IPS DF 4.7 (cell line): ENCODE results near the gene FUOM.

Source experiments
- DNase-seq: peaks from one replicate; pipeline ENCODE4 v3.0.0-alpha.2; 2013; ENCODE audit warnings: low spot score; ENCODE audit errors: extremely low read depth

Gene FUOM, protein sequence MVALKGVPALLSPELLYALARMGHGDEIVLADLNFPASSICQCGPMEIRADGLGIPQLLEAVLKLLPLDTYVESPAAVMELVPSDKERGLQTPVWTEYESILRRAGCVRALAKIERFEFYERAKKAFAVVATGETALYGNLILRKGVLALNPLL

DNA sequence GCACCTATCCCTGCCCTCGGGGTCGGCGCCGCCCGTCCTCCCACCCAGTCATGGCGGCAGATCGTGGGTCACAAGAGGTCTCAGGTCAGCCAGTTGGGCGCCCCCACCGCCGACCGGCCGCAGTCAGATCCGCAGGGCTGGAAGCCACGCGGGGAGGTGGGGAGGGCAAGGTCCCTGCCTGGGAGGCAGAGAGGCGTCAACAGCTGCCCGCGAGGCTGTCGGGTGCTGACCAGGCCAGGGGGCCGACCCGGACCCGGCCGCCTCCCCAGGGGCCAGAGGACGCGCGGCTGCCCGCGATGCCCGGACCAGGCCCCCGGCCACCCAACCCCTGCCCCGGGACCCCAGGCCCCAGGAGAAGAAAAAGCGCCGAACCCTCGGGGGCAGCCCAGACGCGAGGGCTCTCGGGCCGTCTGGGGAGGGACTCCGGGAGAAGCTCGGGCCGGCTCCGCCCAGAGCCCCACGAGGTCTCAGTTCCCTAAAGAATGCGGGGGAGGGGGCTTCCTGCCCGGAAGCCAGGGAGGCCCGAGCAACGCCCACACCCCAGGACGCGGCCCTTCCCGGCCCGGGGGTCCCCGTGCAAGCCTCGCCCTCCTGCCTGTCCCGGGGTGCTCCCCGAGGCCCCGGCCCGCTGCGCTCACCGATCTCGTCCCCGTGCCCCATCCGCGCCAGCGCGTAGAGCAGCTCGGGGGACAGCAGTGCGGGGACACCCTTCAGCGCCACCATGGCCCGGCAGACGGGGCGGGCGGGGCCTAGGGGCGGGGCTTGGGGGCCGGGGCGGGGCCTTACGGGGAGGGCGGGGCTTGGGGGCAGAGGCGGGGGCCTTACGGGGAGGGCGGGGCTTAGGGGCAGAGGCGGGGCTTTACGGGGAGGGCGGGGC, at the start of gene FUOM:
Gene FUOM, minus strand, starts transcription at position 735 of the 877 bp plus-strand sequence. Its CDS starts 12 bp downstream, at position 723.
- DNase-seq: no peak

DNA sequence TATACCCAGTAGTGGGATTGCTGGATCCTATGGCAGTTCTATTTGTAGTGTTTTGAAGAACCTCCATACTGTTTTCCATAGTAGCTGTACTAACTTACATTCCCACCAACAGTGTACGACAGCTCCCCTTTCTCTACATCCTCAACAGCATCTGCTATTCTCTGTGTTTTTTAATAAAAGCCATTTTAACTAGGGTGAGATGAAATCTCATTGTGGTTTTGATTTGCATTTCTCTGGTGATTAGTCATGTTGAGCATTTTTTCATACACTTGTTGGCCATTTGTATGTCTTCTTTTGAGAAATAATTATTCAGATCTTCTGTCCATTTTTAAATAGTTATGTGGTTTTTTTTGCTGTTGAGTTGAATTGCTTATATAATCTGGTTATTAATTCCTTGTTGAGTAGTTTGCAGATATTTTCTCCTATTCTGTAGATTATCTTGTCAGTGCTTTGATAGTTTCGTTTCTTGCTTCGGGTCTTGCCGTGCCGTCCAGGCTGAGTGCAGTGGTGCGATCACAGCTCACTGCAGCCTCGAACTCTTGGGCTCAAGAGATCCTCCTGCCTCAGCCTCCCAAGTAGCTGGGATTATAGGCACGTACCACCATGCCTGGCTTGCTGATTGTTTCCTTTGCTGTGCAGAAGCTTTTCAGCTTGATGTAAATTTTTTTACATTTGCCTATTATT, 48.2 kb upstream of the FUOM start:
- no peak for DNase-seq

DNA sequence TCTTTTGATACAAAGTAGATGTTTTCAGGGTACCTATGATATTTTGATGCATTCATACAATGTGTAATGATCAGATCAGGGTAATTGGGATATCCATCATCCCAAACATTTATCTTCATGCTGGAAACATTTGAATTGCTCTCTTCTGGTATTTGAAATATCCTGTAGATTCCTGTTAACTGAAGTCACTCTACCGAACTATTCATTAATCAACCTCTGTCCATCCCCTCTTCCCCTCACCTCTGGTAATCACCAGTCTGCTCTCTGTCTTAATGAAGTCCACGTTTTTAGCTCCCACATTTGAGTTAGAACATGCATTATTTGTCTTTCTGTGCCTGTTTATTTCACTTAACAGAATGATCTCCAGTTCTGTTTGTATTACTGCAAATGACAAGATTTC, 47.5 kb upstream of the FUOM start:
- no peak for DNase-seq

DNA sequence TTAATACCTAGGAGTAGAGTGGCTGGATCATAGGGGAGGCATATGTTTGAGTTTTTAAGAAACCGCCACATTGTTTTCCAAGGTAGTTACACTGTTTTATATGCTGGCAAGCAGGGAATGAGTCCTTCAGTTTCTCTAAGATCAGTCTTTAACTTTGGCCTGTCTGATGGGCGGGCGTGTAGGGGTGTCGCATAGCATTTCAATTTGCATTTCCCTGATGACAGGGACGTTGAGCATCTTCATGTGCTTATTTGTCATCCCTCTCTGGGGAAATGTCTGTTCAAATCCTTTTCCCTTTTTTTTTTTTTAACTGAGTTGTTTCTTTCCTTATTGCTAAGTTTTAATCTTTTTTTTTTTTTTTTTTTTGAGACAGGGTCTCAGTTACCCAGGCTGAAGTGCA, 46.0 kb upstream of the FUOM start:
- DNase-seq: no peak

DNA sequence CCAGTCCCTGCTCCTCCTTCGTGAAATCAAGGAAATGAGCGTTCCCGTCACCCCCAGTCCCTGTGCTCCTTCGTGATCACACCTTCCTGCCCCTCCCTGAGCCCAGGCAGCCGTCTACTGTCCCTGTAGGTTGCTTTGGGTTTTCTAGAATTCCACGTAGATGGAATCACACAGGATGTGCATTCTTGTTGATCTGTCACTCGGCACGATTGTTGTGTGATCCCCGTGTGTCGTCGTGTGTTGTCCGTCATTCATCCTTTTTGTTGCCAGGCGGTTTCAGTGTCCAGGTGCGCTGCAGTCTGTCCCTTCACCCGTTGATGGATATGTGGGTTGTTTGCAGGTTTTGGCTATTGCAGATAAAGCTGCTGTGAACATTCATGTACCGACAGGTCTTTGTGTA, 45.5 kb upstream of the FUOM start:
- DNase-seq: no peak

DNA sequence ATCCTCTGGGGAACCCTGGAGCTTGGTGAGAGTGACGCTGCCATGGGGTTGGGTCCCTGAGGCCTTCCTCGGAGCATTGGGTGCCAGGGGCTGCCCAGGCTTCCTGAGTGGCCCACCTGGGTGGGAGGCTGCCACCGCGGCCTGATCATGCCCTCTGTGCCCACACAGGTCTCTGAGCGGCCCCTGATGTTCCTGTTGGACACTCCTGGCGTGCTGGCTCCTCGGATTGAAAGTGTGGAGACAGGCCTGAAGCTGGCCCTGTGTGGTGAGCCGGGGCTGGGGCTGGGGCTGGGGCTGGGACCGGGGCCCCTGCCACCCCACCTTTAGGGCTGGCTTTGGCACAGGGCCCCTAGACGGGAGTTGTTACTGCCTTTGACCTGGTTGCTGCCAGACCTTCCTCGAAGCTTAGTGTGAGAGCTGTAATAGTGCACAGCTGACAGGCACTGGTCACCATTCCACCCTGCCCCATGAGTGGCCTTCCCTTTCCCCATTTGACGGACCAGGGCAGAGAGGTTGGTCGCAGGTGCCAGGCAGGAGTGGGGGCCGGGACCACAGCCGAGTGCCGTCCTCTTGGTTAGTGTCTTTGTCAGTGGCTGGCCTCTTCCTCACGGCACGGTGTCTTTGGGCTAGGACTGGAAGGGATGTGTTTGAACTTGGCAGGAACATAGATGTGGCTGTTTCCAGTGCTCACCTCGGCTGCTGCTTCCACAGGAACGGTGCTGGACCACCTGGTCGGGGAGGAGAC, 44.3 kb upstream of the FUOM start:
- DNase-seq: no peak

DNA sequence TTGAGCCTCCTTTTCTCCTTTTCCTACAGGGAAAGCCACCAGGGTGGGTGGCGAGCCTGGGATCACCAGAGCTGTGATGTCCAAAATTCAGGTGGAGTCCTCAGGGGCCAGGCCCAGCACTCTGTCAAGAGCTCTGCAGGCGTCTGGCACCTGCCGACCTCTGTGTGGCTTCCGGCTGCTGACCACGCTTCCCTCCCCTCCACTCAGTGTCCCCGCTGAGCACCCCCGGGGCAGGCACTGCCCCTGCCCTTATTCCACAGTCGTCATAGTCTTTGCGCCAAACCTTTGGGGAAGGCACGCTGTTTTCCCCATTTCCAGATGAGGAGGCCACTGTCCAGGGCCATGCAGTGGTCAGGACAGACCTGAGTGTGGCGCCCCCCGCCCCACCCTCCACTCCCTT, 43.7 kb upstream of the FUOM start:
- DNase-seq: no peak

DNA sequence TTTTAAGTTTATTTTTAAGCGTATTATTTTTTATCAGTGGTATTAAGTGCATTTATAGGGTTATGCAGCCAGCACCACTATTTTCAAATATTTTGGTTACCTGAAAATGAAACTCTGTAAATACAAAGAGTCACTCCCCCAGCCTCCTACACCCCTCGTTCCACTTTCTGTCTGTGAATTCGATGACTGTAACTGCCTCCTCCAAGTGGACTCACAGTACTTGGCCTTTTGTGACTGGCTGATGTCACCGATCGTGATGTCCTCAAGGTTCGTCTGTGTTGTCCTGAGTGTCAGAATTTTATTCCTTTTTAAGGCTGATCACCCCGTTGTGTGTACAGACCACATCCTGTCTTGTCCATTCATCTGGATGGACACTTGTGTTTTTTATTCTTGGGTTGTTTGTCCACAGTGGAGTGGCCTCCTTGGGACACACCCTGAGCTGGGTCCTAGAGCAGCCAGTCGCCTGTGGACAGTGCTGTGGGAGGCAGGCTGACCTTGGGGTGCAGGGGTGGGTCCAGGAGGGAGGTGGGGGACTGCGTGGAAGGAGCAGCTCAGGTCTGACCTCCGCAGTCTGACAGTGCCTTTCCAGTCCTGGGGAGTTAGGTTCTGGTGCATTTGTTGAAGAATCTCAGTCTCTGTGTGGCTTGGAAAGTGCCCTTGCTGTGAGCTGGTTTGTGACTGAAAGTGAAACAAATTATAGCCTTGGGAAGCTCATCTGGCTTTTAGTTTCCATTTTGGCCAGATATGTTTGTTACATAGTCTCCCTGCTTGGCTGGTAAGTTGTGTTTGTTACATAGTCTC, 43.0 kb upstream of the FUOM start:
- DNase-seq: no peak

DNA sequence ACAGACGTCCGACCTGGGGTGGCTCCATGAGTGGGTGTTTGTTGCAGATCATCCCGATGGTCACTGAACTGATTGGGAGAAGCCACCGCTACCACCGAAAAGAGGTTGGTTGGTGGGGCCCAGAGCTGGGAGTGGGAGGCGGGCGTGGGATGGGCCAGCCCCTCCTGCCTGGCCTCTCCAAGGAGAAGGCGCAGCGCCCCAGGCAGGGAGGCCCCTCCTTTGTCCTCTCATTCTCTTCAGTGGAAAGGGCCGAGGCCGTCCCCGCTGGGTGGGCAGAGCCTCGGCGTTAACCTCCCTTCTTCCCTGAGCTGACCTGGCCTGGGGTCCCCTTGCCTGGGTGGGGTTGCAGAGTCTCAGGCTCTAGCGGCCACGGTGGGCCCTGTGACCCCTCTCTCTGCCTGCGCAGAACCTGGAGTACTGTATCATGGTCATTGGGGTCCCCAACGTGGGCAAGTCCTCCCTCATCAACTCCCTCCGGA, 41.3 kb upstream of the FUOM start:
- no peak for DNase-seq

DNA sequence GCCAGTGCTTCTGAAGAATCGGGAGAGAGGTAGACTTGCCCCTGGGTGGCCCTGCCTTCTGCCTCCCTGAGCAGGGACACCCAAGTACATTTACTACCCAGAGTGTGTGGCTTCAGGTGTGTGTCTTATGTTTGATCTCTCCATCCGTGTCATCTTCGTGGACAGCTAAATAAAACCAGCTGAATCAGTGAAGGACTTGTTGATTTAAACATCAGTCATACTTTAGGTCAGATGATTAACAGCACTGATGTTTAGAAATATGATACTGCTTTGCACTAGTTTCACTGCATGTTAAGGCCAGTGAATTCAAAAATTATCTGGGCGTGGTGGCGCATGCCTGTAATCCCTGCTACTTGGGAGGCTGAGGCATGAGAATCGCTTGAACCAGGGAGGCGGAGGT, 40.1 kb upstream of the FUOM start:
- no peak for DNase-seq

DNA sequence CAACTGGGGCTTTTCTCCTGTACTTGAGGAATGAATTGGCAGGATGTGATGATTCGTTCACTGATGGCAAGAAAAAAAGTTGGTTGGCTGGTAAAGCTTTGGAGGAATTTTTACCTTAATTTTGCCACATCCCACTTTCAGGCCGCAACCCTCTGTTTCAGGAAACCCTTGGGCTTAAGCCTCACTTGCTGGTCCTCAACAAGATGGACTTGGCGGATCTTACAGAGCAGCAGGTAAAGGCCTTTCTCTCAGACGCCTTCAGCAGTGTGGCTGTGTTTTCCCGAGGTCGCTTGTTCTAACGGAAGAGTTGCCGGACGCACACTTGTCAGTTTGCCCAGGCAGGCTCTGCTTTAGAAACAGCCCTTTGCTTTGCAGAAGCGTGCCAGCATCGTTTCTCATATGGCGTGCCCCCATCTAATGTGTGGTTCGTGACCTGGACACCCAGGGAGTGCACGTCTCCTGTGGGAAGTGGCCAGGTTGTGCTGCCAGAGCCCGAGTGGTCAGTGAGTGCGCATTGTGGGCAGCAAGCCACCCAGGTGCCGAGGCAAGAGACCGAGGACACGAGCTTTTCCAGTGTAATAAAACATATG, 38.3 kb upstream of the FUOM start:
- no peak for DNase-seq

DNA sequence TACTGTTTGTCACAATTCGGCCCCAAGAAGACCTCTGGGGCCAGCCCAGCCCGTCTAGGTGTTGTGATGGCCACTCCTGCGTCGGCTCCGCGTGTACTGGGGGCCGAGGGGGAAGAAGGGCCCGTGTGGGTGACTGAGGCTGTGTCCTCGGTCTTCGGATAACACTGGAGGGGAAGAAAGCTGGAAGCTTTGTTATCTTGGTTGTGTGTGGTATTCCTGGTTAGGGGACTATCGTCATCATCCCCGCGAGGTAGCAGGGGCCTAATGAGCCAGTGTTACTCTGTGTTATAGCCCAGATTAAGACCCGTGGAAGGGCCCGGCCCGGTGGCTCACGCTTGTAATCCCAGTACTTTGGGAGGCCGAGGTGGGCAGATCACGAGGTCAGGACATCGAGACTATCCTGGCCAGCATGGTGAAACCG, 37.0 kb upstream of the FUOM start:
- no peak for DNase-seq

DNA sequence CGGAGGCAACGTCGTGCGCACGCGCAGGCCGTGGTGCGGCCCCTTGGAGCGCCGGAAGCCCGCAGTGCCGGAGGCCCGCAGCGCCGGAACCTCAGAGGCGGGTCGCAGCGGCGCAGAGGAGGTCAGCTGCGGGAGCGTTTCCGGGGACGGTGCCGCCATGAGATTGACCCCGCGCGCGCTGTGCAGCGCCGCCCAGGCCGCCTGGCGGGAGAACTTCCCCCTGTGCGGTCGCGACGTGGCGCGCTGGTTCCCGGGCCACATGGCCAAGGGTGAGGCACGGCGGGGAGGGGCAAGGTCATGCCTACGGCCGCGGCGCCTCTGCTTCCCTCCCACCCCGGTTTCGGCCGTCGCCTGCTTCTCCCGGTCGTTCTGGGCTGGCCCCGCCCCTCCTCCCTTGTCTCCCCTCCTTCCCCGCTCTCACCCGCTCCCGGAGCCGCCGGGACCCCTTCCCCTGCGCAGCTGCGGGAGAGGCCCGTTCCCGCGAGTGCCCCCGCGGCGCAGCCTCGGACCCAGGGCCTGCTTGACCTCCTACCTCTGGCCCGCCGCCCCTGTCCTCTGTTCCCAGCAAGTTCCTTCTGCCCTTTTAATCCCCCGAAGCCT, 36.3 kb upstream of the FUOM start, which contains the start of gene MTG1:
Gene MTG1, plus strand, starts transcription at position 94 of the 600 bp plus-strand sequence. Its CDS starts 64 bp downstream, at position 158.
- peak; percentile 78 for DNase-seq

DNA sequence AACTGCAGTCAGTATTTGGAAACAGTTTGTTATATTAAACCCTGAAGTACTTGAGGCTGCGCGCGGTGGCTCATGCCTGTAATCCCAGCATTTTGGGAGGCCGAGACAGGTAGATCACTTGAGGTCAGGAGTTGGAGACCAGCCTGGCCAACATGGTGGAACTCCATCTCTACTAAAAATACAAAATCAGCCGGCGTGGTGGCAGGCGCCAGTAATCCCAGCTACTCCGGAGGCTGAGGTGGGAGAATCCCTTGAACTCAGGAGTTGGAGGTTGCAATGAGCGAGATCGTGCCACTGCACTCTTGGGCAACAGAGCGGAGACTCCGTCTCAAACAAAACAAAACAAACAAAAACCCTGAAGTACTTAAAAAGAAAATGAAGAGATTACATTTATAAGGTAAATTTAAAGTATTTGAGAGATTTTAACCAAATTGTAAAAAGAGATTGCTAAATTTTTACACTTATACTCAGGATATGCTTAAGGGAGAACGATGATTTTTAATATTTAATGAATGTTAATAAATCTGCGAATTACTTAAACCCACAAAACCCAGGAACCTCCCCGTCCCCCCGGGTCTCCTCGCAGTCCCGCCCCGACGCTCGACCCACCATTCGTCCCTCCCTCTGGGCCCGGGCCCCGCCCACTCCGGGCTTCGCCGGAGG, 35.7 kb upstream of the FUOM start:
- no peak for DNase-seq

DNA sequence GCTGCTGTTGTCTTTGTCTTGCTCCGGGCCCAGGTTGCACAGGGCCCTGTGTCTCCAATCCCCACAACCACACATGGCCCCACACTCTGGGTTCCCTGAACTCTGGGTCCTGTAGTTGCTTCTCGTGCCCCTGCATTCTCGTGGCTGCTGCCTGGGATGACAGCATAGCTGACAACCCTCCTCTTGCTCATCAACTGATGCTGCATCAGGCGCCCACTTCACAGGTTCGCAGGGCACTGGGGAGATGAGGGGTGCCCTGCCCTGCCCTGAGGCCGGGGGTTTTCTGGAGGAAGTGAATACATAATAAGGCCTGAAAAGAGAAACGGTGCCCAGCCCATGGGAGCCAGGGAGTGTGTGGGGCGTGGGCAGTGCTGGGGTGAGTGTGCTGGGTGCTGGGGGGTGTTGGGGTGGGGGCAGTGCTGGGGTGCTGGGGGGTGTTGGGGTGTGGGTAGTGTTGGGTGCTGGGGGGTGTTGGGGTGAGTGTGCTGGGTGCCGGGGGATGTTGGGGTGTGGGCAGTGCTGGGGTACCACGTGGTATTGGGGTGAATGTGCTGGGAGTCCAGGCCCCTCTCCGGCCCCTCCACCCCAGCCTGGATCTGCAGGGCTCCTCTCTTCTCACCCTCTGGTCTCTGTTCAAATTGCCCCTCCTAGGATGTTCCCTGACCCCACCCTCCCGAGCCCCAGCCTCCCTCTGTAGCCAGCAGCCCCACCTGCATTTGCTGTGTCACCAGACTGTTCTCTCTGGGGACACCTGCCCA, 34.1 kb upstream of the FUOM start:
- DNase-seq: no peak

DNA sequence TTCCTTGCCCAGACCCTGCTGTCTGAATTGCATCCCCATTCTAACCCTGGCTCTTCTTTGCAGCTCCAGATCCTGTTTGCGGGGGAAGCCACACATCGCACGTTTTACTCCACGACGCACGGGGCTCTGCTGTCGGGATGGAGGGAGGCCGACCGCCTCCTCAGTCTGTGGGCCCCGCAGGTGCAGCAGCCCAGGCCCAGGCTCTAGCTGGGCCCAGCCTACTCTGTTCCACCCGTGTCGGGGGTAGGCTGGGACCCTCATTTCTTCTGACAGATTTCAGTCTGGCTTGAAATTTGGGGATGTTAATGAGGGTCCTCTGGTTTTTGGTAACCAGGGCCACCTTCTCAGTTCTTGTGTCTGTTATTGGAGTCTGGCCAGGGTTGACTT, 33.4 kb upstream of the FUOM start:
- DNase-seq: no peak

DNA sequence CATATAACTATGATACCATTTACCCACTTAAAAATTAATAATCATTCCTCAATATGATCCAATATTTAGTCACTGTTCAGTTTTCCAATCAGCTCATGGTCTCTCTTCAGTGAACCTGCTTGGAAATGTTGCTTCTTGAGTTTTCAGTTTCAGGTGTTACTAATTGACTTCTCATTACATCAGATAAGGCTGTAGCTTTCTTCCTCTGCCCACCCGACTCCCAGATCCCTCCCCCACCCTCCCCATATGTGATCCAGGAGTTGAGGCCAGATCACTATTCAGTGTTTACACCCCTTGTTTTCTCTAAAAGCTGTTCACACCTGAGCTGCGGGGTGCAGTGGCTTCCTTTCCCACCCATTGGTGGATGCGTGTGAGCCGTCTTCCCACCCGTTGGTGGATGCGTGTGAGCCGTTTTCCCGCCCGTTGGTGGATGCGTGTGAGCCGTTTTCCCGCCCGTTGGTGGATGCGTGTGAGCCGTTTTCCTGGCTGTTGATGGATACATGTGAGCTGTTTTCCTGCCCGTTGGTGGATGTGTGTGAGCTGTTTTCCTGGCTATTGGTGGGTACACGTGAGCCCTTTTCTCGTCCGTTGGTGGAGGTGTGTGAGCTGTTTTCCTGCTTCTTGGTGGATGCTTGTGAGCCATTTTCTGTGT, 32.9 kb upstream of the FUOM start:
- DNase-seq: no peak
